Fibroblast of the aortic adventitia (primary cell): Measurements from ENCODE around the gene MED27. TPM values are rescaled to one million over a fixed set of nuclear protein-coding genes. Genes with fewer than 3 reads are reported as not detected.
A peak's percentile ranks its signal among the peaks of the same experiment; 100 is the strongest.

Source experiments
- DNase-seq: peaks from one replicate; pipeline ENCODE4 v3.0.0-alpha.2; 2010; ENCODE audit warnings: low read depth
- H3K4me3 ChIP-seq: 2 replicates; pipeline ENCODE4 v1.5.1; 2011; ENCODE audit warnings: low read depth, mild to moderate bottlenecking, control low read depth, low read length, moderate library complexity
- total RNA-seq: library from RNA; depleted of rRNA; stranded (reverse); fragments of >200 nt; gene quantifications from 2 replicates; pipeline ENCODE4 v1.2.3, GENCODE V29; 2012; ENCODE audit warnings: low replicate concordance
- TF ChIP-seq, protein P1 (sequence below): IDR thresholded peaks from 2 replicates; pipeline ENCODE4 v1.5.1; 2011; ENCODE audit warnings: mild to moderate bottlenecking, low read length, control low read depth, inconsistent platforms; ENCODE audit not compliant: insufficient read depth

MED27 gene
- total RNA-seq, 1 donor: 29.4 TPM

DNA sequence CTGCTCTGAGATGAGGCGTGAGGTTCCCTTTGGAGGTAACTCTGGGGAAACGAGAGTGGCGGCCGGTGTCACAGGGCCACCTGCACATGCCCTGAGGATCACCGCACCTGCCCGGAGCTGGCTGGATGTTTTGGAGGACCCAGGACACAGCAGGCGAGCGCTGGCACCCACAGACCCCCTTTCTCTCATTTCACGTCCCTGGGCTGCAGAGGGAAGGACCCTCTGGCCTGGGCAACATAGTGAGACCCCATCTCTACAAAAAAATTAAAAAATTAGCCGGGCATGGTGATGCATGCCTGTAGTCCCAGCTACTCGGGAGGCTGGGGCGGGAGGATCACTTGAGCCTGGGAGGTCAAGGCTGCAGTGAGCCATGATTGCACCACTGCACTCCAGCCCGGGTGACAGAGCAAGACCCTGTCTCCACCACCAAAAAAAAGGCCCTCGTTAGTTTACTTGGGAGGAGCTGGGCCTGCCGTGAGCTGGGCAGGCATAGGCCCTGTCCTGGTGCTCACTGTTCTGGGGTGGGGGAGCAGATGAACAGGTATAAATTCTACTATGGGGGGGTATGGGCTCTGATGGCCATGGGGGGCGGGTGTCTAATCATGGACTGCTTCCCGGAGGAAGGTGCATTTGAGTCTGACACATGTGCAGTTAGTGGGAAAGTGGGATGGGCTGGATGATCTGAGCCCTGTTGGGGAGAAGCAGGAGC lies 242.9 kb downstream of the MED27 start:
- no peak for DNase-seq
- TF ChIP-seq, protein P1, sequence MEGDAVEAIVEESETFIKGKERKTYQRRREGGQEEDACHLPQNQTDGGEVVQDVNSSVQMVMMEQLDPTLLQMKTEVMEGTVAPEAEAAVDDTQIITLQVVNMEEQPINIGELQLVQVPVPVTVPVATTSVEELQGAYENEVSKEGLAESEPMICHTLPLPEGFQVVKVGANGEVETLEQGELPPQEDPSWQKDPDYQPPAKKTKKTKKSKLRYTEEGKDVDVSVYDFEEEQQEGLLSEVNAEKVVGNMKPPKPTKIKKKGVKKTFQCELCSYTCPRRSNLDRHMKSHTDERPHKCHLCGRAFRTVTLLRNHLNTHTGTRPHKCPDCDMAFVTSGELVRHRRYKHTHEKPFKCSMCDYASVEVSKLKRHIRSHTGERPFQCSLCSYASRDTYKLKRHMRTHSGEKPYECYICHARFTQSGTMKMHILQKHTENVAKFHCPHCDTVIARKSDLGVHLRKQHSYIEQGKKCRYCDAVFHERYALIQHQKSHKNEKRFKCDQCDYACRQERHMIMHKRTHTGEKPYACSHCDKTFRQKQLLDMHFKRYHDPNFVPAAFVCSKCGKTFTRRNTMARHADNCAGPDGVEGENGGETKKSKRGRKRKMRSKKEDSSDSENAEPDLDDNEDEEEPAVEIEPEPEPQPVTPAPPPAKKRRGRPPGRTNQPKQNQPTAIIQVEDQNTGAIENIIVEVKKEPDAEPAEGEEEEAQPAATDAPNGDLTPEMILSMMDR: no peak
- H3K4me3 ChIP-seq: no peak overlapping the region

DNA sequence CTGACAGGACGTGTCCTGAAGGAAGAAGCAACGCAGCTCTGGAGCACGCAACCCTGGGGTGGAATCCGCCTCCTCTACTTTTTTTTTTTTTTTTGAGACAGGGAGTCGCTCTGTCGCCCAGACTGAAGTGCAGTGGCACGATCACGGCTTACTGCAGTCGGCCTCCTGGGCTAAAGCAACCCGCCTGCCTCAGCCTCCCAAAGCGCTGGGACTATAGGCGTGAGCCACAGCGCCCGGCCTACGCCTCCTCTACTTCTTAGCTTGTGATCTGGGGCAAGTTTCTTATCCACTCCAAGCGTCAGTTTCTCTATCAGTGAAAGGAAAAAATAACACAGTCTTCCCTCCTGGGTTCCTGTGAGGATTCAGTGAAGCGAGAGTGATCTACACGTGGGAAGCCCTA lies 243.6 kb downstream of the MED27 start:
- TF ChIP-seq, protein P1: no peak
- no peak overlapping the region for H3K4me3 ChIP-seq
- DNase-seq: no peak

DNA sequence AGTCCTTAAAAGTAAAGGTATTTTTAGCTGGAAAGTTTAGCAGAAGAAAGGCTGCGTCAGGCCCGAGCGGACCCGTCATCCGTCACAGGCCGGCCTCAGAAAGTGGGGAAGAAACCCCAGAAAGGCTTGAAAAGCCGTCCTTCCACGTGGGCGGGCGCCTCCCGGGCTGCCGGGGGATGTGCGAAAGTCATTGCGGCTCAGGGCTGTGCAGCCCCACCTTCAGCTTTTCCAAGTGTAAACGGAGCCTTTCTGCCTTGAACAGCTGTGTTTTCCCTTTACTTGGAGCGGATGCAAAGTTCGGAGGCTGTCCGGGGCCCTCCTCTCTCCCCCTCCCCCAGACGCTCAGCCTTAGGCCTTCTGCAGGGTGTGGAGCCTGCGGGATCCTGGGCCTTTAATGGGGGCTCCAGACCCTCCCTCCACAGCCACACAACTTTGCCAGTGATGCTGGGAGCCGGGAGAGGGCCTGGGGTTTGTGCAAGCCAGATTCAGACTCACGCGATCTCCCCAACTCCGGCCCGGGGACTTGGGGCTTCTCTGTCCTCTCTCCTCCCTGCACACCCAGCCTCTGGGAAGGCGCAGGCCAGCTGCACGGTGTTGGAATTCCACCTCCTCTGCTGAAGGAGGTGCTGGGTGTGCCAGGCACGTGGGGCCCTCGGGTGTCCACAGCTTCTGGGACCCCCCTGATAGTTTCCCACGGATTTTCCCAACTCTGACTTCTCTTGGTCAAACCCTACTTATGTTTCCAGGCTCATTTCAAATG lies 244.3 kb downstream of the MED27 start:
- no peak overlapping the region for H3K4me3 ChIP-seq
- no peak for DNase-seq
- TF ChIP-seq, protein P1: no peak

DNA sequence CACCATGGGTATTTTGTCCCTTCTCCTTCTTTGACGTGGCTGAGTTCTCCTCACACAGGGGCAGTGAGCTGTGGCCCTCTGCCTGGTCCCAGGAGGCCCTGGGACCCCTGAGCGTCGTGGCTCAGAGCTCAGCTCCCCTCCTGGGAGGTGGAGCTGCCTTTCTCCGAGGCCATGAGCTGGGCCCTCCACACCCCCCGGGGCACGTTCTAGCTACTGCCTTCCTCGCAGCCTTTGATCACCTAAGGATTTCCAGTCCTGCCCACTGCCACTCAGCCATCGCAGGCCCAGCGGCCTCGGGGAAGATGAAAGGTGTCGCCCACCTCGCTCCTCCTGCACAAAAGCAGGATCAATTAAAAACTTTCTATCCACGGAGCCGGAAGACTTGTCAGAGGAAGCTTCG lies 244.9 kb downstream of the MED27 start:
- TF ChIP-seq, protein P1: no peak

DNA sequence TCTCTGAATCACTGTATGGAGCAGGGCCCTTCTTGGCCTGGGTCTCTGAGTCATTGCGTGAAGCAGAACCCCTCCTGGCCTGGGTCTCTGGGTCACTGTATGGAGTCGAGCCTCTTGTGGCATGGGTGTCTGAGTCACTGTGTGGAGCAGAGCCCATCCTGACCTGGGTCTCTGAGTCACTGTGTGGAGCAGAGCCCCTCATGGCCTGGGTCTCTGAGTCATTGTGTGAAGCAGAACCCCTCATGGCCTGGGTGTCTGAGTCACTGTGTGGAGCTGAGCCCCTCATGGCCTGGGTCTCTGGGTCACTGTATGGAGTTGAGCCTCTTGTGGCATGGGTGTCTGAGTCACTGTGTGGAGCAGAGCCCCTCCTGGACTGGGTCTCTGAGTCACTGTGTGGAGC lies 245.8 kb downstream of the MED27 start:
- DNase-seq: peak; percentile 1
- H3K4me3 ChIP-seq: no peak overlapping the region
- TF ChIP-seq, protein P1: no peak

More for the DNA sequence above, 244.9 kb downstream of the MED27 start:
- DNase-seq: no peak
- H3K4me3 ChIP-seq: no peak overlapping the region

DNA sequence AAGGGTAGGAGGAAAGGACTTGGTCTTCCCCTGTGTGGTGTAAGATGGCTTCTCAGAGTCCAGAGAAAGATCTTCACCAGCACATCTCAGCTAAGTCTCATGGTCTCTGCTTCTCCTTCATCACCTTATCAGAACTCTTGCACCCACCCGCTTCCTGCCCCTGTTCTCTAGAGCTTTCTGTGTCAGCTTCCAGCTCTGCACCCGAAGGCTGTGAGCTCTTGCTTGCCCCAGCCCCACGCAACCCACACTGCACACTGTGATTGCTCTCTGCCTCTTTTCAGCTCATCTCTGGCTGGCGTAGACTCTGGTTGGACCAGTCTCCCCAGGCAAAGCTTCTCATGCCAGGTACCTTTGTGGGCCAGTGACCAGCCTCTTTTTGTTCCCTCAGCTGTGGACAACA lies 246.6 kb downstream of the MED27 start:
- no peak for DNase-seq
- H3K4me3 ChIP-seq: no peak overlapping the region
- TF ChIP-seq, protein P1: no peak
